Epithelial cell of alveolus of lung (primary cell): ENCODE results near the gene EFCAB10. TPM values are rescaled to one million over a fixed set of nuclear protein-coding genes. Genes with fewer than 3 reads are reported as not detected.

Experiments used
- total RNA-seq: library from RNA; depleted of rRNA; stranded (reverse); fragments of >200 nt; gene quantifications from 2 replicates; pipeline ENCODE4 v1.2.1, GENCODE V29; 2015

Gene EFCAB10
- 0.26 TPM in 1 of 2 replicates, not detected in the other for total RNA-seq

DNA sequence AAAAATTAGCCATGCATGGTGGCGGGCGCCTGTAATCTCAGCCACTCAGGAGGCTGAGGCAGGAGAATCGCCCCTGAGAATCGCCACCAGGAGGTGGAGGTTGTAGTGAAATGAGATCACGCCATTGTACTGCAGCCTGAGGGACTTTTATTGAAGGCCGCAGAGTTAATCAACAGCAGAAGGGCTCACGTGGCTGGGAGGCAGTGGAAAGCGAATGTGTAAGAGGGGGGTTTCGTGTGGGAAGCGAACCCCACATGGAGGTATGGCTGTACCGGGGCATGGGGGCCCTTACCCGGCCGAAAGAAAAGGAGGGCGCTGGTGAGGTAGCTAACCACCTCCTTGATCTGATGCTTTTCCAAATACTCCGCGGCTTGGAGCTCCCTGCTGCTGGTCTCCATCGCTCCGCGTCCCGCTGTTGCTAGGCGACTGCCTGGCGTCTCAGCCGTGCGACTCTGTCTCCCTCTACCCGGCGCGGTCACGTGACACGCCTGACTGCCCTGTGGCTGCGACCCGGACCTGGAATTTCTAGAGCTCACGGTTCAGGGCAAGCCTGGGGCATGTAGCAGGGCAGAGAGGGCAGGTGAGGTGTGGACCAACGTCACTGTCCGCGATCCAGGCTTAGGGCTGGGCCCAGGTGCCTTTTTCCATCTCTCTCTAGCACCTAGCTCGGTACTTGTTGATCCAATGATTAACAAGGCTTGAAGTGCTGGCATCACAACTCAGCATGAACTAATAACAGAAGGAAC, at the start of gene EFCAB10:
TSS of gene EFCAB10 (minus strand) at position 428 of the 746 bp plus-strand sequence. CDS start at position 398, 30 bp downstream.

DNA sequence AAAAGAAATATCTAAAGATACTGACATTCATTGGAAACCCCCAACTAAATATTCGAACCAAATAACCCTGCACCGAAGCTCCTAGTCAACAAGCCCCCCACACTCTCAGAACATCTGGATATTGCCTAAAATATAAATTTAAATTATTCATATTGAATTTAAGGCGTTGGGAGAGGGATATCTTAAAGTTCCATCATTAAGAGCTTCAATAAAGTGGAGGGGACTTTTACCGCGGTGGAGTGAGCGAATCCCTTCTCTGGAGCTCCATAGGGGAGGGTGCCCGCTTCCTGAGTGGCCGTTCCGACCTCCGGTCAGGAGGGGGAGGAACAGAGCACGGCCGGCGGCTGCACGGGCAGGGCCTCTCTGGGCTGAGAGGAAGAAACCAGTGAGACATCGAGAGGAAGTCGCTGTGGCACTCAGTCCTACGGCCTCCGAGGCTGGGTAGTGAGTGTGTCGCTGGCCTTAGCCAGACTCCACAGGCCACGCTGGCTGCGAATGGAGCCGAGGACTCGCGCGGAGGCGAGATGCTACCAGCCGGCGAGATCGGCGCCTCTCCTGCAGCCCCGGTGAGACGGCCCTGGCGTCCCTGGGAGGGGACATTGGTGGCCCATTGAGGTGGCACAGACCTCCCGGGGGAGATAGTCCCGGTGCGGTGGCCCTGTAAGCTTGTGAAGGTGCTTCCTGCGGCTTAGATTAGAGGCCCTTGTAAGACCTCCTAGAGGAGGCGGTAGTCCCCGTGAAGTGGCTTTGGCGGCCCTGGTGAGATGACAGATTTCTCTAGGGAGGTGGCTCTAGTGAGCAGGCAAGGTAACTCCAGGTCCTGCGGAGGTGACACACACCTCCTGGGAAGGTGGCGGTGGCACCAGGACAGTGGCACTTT, 49.3 kb downstream of the EFCAB10 start, which contains the start of gene RINT1:
TSS of gene RINT1 (plus strand) at position 410 of the 880 bp plus-strand sequence. CDS start at position 525, 115 bp downstream.

DNA sequence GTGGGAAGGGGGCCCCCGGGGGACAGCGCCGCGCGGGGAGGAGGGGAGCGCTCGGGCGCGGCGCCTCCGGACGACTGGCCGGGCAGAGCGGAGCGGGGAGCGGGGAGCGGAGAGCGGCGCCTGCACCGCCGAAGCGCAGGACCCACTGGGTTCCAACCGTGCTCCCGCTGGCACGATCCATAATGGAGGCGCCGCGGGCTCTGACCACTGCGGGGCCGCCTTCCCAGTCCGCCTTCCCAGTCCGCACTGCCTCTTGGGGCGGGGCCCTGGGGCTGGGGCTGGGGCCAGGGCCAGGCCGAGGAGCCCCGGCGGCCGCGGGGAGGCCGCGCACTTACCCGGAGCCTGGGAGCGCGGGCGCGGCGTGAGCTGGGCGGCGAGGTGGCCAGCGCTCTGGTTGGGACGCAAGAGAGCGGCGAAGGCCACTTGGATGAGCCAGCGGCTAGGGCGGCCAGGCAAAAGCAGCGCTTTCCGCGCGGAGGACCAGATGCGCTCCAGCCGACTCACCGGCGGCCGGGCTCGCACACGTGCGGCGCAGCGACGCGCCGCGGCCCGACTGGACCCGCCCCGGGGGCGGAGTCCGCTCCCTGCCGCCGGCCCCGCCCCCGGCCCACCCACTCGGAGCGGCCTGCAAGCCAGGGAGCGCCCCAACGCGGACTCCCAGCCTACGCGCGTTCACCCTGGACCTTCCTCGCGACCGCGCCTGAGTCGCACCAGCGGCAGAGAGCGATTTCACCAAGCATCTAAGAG, 59.4 kb downstream of the EFCAB10 start, which contains the start of gene PUS7:
TSS of gene PUS7 (minus strand) at position 555 of the 747 bp plus-strand sequence. CDS start 13,759 bp downstream, outside the sequence.

Other genes with a start within 250 kb of the EFCAB10 start
- gene SRPK2, start 192.6 kb downstream of the EFCAB10 start, total RNA-seq = 24.4 and 41.8 TPM in 2 replicates
- gene PUS7, start 59.2 kb downstream of the EFCAB10 start, total RNA-seq = 11.3 and 31.4 TPM in 2 replicates
- 17.5 and 17.7 TPM in 2 replicates for gene RINT1, start 49.3 kb downstream of the EFCAB10 start, total RNA-seq